Peyer's patch (tissue), 4 donors: ENCODE measurements around the gene EXOC8.

Experiments
- CTCF ChIP-seq, 6 experiments: fragments of 450-650 bp in 4 of 6; fragments of 200-600 bp in 2 of 6; sonication (generic) in 1 of 6; IDR thresholded peaks; one replicate each; pipeline ENCODE4 v1.5.1; 2017 to 2019; ENCODE audit warnings: antibody characterized with exemption in 6 of 6, mild to moderate bottlenecking in 3 of 6, moderate library complexity in 1 of 6
- POLR2A ChIP-seq, 2 donors: fragments of 450-650 bp; IDR thresholded peaks; one replicate each; pipeline ENCODE4 v1.5.1; 2017; ENCODE audit warnings: antibody characterized with exemption in 2 of 2, mild to moderate bottlenecking in 2 of 2, moderate library complexity in 2 of 2

GRCh38 chr1:231332761-231333160 lies 4.9 kb downstream of the EXOC8 start:
- TF ChIP-seq CTCF (IDR thresholded peaks at IDR 0.05): no peak
- TF ChIP-seq POLR2A (IDR thresholded peaks at IDR 0.05): no peak
